GM19193 (cell line): ENCODE measurements around the gene CASD1.

Source experiments
- POLR2A ChIP-seq: IDR thresholded peaks from 4 replicates; pipeline ENCODE4 v1.6.1; 2011; ENCODE audit not compliant: insufficient read depth, insufficient read length; ENCODE audit errors: extremely low read depth

Gene CASD1

DNA sequence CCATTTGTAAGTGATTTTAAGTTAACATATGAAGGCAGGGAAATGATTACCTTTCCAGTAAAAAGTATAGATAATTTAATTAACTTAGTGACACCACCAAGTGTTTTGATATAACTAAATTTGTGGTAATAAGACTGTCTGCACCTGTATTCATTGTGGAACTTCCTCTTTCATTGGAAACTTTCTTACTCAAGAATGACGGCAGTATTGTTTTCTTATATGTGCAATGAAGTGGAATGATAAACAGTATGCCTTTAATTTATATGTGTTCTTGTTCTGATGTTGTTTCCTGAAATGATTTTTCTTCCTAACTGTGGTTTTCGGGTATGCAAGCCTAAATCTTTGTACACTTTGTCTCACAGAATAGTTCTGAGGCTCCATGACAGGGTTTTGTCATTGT is 46.4 kb downstream of the CASD1 start:
- no peak for TF ChIP-seq POLR2A

DNA sequence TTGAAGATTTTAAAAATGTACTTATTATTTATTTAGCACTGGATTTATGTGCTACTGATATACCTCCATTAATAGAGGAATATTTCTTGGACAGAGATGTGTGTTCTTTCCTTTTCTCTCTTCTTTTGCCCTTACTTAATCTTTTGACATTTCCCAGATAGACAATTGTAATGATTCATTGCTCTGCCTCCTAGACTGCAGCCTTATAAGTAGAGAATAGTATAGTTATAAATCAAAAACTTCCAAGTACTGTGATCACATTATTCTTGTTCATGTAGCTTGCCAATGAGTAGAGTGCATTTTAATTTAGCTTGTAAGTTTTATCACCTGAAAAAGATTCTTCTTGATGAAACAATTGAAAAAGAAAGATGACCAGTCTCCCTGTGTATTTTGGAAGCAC is 47.6 kb downstream of the CASD1 start:
- TF ChIP-seq POLR2A = no peak

GRCh38 chr7:94559972-94560371 is 50.4 kb downstream of the CASD1 start:
- TF ChIP-seq POLR2A = no peak

- TF ChIP-seq POLR2A = no peak
Observed at GRCh38 chr7:94561841-94562514, 52.4 kb downstream of the CASD1 start.

DNA sequence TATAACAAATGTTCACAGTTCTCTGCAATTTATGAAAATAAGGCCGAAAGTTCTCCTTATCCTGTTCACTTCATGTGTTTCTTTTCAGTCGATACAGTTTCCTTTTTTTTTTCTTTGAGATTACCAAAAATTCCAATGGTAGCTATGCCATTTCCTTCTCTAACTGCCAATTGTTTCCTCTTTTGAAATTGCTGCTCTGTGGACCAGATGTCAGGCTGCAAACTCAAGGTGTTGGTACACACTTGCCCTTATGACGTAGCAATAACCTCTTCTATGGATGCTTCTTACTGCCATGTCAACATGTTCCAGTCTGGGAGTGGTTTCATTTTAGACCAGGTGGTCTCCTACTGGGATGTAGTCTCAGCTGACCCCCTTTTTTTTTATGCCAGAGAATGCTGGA is 52.9 kb downstream of the CASD1 start:
- TF ChIP-seq POLR2A = no peak

- TF ChIP-seq POLR2A = no peak
Observed at GRCh38 chr7:94565247-94565894, 55.8 kb downstream of the CASD1 start.

DNA sequence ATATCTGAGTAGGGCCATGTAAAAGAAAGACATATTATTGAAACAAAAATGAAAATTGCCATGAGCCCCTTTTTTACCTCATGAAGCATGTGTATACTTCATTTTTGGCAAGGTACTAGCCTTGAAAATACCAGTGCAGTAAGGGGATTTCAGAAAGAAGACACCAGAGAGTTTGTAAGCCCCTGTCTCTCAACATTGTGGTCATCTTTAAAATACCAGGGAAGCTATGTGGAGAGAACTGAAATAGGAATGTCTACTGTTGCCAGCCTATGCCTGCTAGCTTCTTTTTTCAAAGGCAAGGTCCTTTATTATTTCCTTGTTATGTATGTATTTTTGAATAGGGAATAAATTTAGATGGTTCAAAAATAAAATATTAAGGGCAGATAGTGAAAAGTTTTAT is 57.8 kb downstream of the CASD1 start:
- no peak for TF ChIP-seq POLR2A

- no peak for TF ChIP-seq POLR2A
Observed at GRCh38 chr7:94571816-94572215, 62.2 kb downstream of the CASD1 start.

DNA sequence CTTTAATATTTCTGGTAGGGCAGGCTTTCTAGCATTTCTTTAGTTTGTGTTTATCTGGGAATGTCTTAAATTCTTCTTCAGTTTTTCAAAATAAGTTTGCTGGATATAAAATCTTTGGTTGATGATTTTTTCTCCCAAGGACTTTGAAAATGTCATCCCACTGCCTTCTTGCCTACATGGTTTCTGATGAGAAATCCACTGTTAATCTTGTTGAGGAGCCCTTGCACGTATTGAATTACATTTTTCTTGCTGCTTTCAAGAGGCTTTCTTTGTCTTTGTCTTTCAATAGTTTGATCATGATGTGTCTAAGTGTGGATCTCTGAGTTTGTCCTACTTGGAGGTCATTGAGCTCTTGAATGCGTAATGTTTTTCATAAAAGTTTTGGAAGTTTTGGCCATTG is 66.0 kb downstream of the CASD1 start:
- TF ChIP-seq POLR2A = no peak

DNA sequence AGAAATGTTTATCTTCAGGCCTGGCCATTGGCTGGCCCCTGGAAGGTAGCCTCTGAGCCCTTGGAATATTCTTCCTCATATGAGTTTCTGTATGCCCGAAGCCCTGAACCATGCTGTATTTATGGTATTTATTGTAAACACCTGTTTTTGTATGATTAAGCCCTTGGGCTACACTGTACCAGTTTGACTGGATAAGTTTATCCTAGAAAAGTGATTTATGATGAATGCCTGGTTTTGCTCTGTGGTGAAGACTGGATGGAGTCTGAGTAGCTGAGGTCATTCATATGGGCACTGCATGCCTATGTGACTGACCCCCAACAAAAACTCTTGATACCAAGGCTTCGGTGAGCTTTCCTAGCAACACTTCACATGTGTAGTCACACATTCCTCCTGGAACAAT is 66.7 kb downstream of the CASD1 start:
- TF ChIP-seq POLR2A = no peak

- TF ChIP-seq POLR2A = no peak
Observed at GRCh38 chr7:94577357-94577756, 67.7 kb downstream of the CASD1 start.

DNA sequence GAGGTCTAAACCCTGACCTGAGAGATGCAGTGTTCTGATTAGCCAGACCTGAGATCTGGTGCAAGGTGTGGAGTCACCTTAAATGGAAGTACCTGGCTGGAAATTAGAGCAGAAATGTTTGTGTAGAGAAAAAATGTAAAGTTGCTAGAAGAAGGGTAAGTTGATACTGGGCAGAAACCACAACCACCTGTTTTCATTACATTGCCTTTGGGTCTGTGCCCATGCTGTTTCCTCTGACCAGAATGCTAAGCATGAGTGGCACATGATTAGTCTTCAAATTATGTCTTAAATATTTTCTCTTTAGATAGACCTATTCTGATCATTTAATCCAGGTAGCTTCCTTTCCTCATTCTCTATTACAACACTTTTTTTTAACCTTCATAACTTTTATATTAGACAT is 69.0 kb downstream of the CASD1 start:
- no peak for TF ChIP-seq POLR2A

DNA sequence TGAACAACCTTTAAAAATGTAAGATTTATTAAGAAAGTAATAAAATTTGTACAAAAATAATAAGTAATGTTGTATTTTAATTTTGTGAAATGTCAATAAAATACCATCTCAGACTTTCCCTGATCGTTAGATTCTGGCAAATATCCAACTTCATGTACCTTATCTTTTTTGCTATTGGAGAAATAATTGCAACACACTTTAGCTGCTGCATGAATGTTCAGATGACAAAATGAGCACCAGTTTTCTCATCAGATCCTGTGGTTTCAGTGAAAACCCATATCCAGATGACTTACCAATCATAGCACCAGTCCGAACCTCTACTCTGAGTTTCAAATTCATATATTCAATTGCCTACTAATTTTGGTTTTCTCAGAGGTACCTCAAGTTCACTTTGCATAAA is 69.9 kb downstream of the CASD1 start:
- TF ChIP-seq POLR2A = no peak

DNA sequence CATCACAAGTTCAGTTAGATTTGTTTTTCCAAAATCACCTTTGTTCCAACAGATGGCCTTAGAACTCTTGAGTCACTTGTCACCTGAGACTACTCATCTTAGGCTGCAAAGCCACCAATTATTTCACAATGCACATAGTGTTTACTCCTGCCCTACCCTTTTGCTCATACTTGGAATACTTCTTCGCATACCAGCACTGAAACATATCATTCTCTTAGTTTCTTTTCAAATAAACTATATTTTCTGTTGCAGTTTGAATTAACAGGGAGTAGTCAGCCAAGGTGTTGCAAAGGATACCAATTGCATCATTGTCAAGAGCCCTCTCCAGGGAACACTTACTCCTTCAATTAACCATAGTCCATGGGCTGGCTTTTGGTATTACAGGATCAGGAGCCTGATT is 71.0 kb downstream of the CASD1 start:
- TF ChIP-seq POLR2A = no peak

GRCh38 chr7:94584113-94584512 is 74.5 kb downstream of the CASD1 start:
- TF ChIP-seq POLR2A = no peak

- TF ChIP-seq POLR2A = no peak
Observed at GRCh38 chr7:94588075-94588474, 78.5 kb downstream of the CASD1 start.
